Measurements from ENCODE around the gene CPLX3.

DNA sequence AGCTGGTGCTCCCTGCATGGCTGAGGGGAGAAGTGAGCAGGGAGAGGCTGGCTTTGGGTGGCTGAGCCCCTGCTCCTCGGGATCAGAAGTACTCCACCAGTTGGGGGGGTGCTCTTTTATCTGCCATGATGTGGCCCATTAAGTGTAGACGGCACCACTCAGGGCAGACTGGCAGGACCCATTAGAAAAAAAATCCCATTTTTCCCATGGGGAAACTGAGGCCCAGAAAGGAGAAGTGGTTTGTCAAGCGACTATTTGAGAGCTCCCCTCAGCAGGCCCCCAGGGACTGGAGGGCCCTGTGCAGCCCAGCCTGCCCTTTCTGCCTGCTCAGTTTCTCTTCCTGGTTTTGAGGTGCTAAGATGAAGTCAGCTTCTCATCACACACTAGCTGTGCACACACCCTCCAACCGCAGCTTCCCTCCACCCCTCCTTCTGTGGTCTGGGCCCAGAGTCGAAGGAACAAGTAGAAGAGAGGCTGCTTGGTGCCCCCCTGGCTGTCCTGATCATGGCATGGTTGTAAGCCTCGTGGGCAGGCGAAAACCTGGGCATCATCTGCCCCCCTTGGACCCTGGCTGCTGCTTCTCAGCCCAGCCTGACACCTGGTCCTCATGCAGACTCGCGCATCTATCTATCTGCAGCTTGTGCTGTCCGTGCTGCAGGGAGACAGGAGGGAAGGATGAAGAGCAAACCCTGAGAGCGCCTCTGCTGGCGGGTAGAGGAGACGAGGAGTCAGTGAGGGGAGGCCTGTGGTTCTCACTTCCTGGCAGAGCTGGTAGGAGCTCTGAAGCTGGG, 39.0 kb upstream of the CPLX3 start:
- TF ChIP-seq, protein P1, sequence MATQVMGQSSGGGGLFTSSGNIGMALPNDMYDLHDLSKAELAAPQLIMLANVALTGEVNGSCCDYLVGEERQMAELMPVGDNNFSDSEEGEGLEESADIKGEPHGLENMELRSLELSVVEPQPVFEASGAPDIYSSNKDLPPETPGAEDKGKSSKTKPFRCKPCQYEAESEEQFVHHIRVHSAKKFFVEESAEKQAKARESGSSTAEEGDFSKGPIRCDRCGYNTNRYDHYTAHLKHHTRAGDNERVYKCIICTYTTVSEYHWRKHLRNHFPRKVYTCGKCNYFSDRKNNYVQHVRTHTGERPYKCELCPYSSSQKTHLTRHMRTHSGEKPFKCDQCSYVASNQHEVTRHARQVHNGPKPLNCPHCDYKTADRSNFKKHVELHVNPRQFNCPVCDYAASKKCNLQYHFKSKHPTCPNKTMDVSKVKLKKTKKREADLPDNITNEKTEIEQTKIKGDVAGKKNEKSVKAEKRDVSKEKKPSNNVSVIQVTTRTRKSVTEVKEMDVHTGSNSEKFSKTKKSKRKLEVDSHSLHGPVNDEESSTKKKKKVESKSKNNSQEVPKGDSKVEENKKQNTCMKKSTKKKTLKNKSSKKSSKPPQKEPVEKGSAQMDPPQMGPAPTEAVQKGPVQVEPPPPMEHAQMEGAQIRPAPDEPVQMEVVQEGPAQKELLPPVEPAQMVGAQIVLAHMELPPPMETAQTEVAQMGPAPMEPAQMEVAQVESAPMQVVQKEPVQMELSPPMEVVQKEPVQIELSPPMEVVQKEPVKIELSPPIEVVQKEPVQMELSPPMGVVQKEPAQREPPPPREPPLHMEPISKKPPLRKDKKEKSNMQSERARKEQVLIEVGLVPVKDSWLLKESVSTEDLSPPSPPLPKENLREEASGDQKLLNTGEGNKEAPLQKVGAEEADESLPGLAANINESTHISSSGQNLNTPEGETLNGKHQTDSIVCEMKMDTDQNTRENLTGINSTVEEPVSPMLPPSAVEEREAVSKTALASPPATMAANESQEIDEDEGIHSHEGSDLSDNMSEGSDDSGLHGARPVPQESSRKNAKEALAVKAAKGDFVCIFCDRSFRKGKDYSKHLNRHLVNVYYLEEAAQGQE (IDR thresholded peaks at IDR 0.05; ENCODE audit: low read depth), result no peak
- no peak for TF ChIP-seq CREB1 (IDR thresholded peaks at IDR 0.05; ENCODE audit: low read depth)
